Measurements from ENCODE around the gene SORCS2.

The SORCS2 gene

DNA sequence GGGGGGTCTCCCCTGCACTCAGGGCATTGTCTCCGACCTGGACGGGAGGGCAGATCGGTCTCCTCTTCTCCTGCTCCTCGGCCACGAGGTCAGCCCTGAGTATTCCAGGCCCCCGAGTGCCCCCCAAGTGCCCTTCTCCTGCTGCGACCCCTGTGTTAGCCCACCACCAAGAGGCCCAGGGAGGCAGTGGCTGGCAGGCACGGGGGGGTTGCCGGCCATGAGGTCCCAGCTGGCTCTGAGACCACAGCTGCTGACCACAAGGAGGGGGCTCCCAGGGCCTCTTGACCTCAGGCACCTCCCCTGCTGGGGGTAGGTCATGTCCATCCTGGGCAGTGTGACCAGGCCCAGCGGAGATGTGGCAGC, 428.5 kb downstream of the SORCS2 start:
- TF ChIP-seq CTBP1 (IDR thresholded peaks at IDR 0.05; ENCODE audit: borderline replicate concordance) (no peak), BHLHE40 (IDR thresholded peaks at IDR 0.05; ENCODE audit: borderline replicate concordance) (no peak), L3MBTL2 (conservative IDR thresholded peaks at IDR 0.05) (no peak), TARDBP (IDR thresholded peaks at IDR 0.05) (no peak), SP1 (IDR thresholded peaks at IDR 0.05) (no peak), FOXA1 (IDR thresholded peaks at IDR 0.05) (no peak), FOXK2 (IDR thresholded peaks at IDR 0.05) (no peak), ZNF384 (IDR thresholded peaks at IDR 0.05) (no peak), LEF1 (IDR thresholded peaks at IDR 0.05; ENCODE audit: borderline replicate concordance) (no peak), SUZ12 (IDR thresholded peaks at IDR 0.05) (no peak), HDGF (IDR thresholded peaks at IDR 0.05; ENCODE audit: borderline replicate concordance) (no peak), ARNT (IDR thresholded peaks at IDR 0.05) (no peak)
- ChIA-PET CTCF (no interaction called here), POLR2A (no interaction called here)
- no peak for DNase-seq (ENCODE audit: extremely low spot score)

DNA sequence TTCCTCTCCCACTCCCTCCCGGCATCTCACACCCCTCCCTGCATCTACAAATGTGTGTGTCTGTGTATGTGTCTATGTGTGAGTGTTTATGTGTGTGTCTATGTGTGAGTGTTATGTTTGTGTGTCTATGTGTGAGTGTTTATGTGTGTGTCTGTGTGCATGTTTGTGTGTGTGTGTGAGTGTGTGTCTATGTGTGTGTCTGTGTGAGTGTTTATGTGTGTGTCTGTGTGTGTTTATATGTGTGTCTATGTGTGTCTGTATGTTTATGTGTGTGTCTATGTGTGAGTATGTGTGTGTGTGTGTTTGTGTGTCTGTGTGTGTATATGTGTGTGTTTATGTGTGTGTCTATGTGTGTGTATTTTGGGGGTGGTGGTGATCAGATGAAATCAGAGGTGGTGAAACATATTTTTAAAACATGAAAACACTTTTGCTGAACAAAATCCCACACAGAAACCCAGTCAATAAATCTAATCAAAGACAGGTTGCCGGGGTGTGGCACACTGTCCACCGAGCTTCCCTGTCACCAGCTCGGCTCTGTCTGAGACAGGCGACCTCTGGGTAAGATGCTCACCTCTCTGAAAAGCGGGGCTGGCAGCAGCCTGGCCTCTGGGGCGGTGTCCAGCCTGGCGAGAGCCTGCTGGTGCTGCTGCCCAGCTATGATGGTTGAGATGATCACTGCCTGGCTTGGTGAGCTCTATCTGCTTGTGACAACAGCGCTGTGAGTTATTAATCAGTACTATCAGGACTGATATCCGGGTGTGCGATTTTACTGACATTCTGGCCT, 429.1 kb downstream of the SORCS2 start:
- ChIA-PET POLR2A (no interaction called here), CTCF (no interaction called here)
- no peak for DNase-seq (ENCODE audit: extremely low spot score)
- TF ChIP-seq L3MBTL2 (conservative IDR thresholded peaks at IDR 0.05) (no peak), FOXA1 (IDR thresholded peaks at IDR 0.05) (no peak), BHLHE40 (IDR thresholded peaks at IDR 0.05; ENCODE audit: borderline replicate concordance) (no peak), ZNF384 (IDR thresholded peaks at IDR 0.05) (no peak), HDGF (IDR thresholded peaks at IDR 0.05; ENCODE audit: borderline replicate concordance) (no peak), ARNT (IDR thresholded peaks at IDR 0.05) (no peak), CTBP1 (IDR thresholded peaks at IDR 0.05; ENCODE audit: borderline replicate concordance) (no peak), FOXK2 (IDR thresholded peaks at IDR 0.05) (no peak), FOXM1 (IDR thresholded peaks at IDR 0.05; ENCODE audit: borderline replicate concordance) (no peak), NFRKB (IDR thresholded peaks at IDR 0.05) (no peak), LEF1 (IDR thresholded peaks at IDR 0.05; ENCODE audit: borderline replicate concordance) (no peak), SP1 (IDR thresholded peaks at IDR 0.05) (no peak), PKNOX1 (IDR thresholded peaks at IDR 0.05) (no peak), SUZ12 (IDR thresholded peaks at IDR 0.05) (no peak), TARDBP (IDR thresholded peaks at IDR 0.05) (no peak), ELF4 (IDR thresholded peaks at IDR 0.05) (no peak)

DNA sequence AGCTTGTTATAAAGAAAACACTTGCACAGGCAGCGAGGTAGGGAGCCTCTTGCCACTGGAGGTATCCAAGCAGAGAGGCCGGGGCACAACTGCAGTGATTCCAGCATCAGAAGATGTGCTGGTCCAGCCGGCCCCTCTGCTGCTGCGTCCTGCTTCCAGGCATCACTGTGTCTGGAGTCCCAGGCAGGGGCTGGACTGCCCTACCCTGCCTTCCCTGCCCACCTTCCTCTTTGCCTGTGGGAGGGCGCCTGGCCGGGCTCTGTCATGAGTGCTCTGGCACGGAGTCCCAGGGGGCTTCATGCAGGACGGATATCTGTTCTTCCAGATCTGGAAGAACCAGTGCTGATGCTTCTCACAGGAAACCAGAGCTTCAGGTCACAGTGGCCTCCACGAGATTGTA, 430.0 kb downstream of the SORCS2 start:
- TF ChIP-seq NFRKB (IDR thresholded peaks at IDR 0.05) (no peak), ARNT (IDR thresholded peaks at IDR 0.05) (no peak), BHLHE40 (IDR thresholded peaks at IDR 0.05; ENCODE audit: borderline replicate concordance) (no peak), LEF1 (IDR thresholded peaks at IDR 0.05; ENCODE audit: borderline replicate concordance) (no peak), FOXA1 (IDR thresholded peaks at IDR 0.05) (no peak), SUZ12 (IDR thresholded peaks at IDR 0.05) (no peak), L3MBTL2 (conservative IDR thresholded peaks at IDR 0.05) (no peak)
- ChIA-PET CTCF (no interaction called here), POLR2A (no interaction called here)
- DNase-seq (ENCODE audit: extremely low spot score), result no peak

- CTCF ChIA-PET, result no interaction called here
- no peak for DNase-seq (ENCODE audit: extremely low spot score)
- POLR2A ChIA-PET, result no interaction called here
- TF ChIP-seq LEF1 (IDR thresholded peaks at IDR 0.05; ENCODE audit: borderline replicate concordance) (no peak), NFRKB (IDR thresholded peaks at IDR 0.05) (no peak), FOXA1 (IDR thresholded peaks at IDR 0.05) (no peak), SUZ12 (IDR thresholded peaks at IDR 0.05) (no peak), ZNF384 (IDR thresholded peaks at IDR 0.05) (no peak), SP1 (IDR thresholded peaks at IDR 0.05) (no peak), BHLHE40 (IDR thresholded peaks at IDR 0.05; ENCODE audit: borderline replicate concordance) (no peak), L3MBTL2 (conservative IDR thresholded peaks at IDR 0.05) (no peak), HDGF (IDR thresholded peaks at IDR 0.05; ENCODE audit: borderline replicate concordance) (no peak), FOXM1 (IDR thresholded peaks at IDR 0.05; ENCODE audit: borderline replicate concordance) (no peak), ELF4 (IDR thresholded peaks at IDR 0.05) (no peak), ARNT (IDR thresholded peaks at IDR 0.05) (no peak), TARDBP (IDR thresholded peaks at IDR 0.05) (no peak), FOXK2 (IDR thresholded peaks at IDR 0.05) (no peak), PKNOX1 (IDR thresholded peaks at IDR 0.05) (no peak), CTBP1 (IDR thresholded peaks at IDR 0.05; ENCODE audit: borderline replicate concordance) (no peak)
Observed at GRCh38 chr4:7623468-7623867, 431.1 kb downstream of the SORCS2 start.

DNA sequence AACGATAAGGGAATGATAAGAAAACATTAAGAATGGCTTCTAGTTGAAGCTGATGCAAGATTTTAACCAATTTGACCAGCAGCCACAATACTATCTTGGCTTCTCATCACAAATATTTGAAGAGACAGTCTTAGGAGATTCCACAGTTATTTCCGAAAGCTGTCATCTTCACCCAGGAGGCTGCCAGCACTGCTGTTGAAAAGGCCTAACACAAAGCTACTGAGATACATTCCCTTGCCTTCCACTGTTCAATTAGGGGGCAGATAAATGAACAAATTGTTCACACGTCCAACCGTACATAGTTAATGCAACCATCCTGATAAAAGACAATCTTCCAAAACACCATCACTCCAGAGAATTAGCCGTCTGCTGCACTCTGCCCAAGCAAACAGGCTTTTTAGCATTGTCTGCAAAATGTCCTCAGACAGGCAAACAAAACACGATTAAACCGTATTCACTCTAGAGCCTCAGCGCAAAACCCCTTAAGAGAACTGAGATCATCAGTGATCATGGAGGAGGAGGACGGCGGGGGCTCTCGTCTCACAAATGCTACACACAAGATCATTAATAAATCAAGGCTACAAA, 432.1 kb downstream of the SORCS2 start:
- POLR2A ChIA-PET, result no interaction called here
- CTCF ChIA-PET, result no interaction called here
- TF ChIP-seq NFRKB (IDR thresholded peaks at IDR 0.05) (no peak), ELF4 (IDR thresholded peaks at IDR 0.05) (no peak), TARDBP (IDR thresholded peaks at IDR 0.05) (no peak), FOXK2 (IDR thresholded peaks at IDR 0.05) (no peak), PKNOX1 (IDR thresholded peaks at IDR 0.05) (no peak), ZNF384 (IDR thresholded peaks at IDR 0.05) (no peak), FOXM1 (IDR thresholded peaks at IDR 0.05; ENCODE audit: borderline replicate concordance) (no peak), FOXA1 (IDR thresholded peaks at IDR 0.05) (no peak), L3MBTL2 (conservative IDR thresholded peaks at IDR 0.05) (no peak), SUZ12 (IDR thresholded peaks at IDR 0.05) (no peak), SP1 (IDR thresholded peaks at IDR 0.05) (no peak), LEF1 (IDR thresholded peaks at IDR 0.05; ENCODE audit: borderline replicate concordance) (no peak), HDGF (IDR thresholded peaks at IDR 0.05; ENCODE audit: borderline replicate concordance) (no peak), ARNT (IDR thresholded peaks at IDR 0.05) (no peak), BHLHE40 (IDR thresholded peaks at IDR 0.05; ENCODE audit: borderline replicate concordance) (no peak)
- no peak for DNase-seq (ENCODE audit: extremely low spot score)
